GM12801 (cell line): ENCODE measurements around the gene ATG13.

Experiments used
- TF ChIP-seq, protein P1 (sequence below): IDR thresholded peaks from one replicate; pipeline ENCODE4 v1.5.1; 2011; ENCODE audit warnings: control low read depth; ENCODE audit not compliant: insufficient read length; ENCODE audit errors: extremely low read depth

Gene ATG13

DNA sequence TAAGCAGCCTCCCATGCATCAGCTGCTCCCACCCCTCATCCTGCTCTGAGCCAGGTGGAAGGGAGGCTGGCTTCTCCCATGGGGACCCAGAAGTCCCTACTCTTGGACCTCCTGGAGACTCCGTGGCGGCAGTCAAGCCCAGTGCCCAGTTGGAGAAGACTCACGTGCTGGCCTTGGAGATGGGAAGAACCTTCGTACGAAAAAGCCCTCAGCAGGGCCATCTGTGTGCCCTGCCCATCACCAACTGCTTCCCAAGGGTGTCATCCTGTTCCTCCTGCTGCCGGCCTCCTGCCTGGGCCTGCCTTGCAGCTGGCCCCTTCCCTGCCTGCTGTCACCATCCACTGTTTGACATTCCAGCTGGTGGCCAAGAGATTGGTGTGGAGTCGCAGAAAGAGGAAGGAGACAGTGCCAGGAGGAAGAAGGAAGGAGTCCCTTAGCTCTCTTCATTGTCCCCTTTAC lies 55.1 kb downstream of the ATG13 start:
- TF ChIP-seq, protein P1, sequence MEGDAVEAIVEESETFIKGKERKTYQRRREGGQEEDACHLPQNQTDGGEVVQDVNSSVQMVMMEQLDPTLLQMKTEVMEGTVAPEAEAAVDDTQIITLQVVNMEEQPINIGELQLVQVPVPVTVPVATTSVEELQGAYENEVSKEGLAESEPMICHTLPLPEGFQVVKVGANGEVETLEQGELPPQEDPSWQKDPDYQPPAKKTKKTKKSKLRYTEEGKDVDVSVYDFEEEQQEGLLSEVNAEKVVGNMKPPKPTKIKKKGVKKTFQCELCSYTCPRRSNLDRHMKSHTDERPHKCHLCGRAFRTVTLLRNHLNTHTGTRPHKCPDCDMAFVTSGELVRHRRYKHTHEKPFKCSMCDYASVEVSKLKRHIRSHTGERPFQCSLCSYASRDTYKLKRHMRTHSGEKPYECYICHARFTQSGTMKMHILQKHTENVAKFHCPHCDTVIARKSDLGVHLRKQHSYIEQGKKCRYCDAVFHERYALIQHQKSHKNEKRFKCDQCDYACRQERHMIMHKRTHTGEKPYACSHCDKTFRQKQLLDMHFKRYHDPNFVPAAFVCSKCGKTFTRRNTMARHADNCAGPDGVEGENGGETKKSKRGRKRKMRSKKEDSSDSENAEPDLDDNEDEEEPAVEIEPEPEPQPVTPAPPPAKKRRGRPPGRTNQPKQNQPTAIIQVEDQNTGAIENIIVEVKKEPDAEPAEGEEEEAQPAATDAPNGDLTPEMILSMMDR, result no peak

- TF ChIP-seq, protein P1, result no peak
Measured at GRCh38 chr11:46673713-46674462, 56.5 kb downstream of the ATG13 start.

DNA sequence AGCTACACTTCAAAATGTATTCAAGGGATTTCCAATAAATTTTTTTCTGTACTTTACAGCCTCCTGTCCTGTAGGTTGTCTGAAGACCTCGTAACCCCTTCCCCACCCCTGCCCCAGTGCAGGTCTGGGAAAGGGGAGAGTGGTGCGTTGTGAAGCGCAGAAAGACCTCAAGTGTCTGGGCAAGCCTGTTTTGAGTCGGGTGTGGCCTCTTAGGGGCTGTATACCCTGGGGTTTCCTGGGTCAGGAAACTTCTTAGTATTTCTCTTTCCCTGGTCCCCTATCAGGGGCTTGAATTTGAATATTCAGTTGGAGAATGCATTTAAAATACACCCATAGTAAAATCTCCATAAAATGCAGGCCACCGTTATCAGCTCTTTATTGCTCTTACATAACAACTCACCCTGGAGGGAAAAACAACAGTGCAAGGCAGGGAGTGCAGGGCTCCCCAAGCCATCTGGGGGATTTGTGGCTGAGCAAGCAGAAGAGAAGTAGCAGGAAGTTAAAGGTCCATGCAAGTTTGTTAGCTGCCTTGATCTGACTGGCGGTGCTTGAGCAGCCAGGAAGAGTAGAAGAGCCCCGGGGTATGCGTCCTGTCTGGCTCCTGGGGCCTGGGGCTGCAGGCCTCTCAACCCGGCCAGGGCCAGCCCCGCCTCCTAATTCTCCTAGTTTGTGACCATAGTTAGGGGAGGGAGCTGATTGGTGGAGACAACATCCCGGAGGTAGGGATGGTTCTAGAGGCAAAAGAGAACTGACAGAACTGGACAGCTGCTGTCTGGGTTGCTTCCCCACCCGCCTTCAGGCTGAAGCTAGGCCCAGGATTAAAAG lies 57.3 kb downstream of the ATG13 start:
- TF ChIP-seq, protein P1, result no peak

GRCh38 chr11:46675288-46675851 lies 58.0 kb downstream of the ATG13 start:
- TF ChIP-seq, protein P1, result no peak

- TF ChIP-seq, protein P1, result no peak
Measured at GRCh38 chr11:46675949-46676348, 58.6 kb downstream of the ATG13 start.

DNA sequence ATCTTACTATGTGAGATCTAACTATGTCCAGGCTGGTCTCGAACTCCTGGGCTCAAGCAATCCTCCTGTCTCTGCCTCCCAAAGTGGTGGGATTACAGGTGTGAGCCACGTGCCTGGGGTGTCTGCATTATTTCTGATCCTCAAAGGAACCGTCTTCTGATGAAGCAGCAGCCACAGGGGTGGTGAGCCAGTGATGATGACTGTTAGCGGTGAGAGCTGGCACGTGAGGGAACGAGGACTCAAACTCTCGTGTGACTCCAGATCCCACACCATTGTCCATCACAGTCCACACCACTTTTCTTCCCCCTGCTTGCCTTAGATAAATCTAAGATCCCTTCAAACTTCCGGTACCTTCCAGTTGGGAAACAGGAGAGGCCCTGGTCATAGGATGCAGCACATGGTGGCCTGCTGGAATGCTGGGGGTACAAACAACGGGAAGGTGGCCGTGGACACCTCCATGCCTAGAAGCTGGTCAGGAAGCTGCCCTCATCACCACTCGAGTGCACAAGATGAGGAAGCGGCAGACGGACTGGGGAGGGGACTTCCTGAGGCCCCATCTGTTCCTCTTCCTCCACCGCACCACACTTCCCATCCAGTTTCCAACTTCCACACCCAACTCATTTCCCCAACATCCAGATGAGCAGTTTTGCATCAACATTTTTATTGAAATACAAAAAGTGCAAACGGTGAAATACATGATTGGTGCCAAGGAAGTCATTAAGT lies 59.2 kb downstream of the ATG13 start:
- TF ChIP-seq, protein P1, result no peak

DNA sequence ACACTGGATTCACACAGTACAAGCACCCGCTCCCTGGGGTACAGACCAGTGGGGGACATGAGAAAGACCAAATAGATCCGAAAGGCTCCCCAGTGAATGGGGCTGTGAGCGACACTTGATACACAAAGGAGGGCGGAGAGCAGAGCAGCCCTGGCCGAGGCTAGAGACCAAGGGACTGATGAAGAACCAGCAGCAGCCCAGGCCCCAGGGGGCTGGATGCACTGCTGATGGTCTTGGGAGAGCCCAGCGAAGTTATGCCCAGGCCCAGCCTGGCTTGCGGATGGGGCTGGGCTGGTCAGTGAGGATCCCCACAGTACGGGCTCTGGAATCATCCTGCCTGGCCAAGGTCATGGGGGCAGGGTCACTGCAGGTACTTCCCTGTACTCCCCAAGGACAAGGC lies 59.8 kb downstream of the ATG13 start:
- TF ChIP-seq, protein P1, result no peak
